Neutrophil (primary cell): ENCODE measurements around the gene PGAP1.

Experiments
- H3K27ac ChIP-seq: fragments of 200-600 bp; sonication (generic); 2 replicates; pipeline ENCODE4 v1.5.1; 2016; ENCODE audit warnings: mild to moderate bottlenecking, moderate library complexity
- H3K27me3 ChIP-seq: fragments of 200-600 bp; sonication (generic); 2 replicates; pipeline ENCODE4 v1.6.0; 2016; ENCODE audit warnings: mild to moderate bottlenecking
- H3K36me3 ChIP-seq: fragments of 200-600 bp; sonication (generic); 2 replicates; pipeline ENCODE4 v1.5.1; 2017
- H3K4me1 ChIP-seq, 2 experiments: fragments of 200-600 bp in 1 of 2; sonication (generic) in 1 of 2; 1 replicate in 1 of 2; 2 replicates in 1 of 2; pipeline versions ENCODE4 v1.5.1 to v1.6.1; 2013 to 2016; ENCODE audit warnings: low read depth in 1 of 2, low read length in 1 of 2, mild to moderate bottlenecking in 1 of 2, moderate library complexity in 1 of 2; ENCODE audit not compliant: control insufficient read depth in 1 of 2, insufficient read depth in 1 of 2
- H3K4me3 ChIP-seq, 2 experiments: fragments of 200-600 bp in 1 of 2; sonication (generic) in 1 of 2; 1 replicate in 1 of 2; 2 replicates in 1 of 2; pipeline ENCODE4 v1.5.1; 2013 to 2016; ENCODE audit warnings: low read depth in 1 of 2, low read length in 1 of 2, mild to moderate bottlenecking in 1 of 2, moderate library complexity in 1 of 2
- H3K9me3 ChIP-seq: fragments of 200-600 bp; sonication (generic); 2 replicates; pipeline ENCODE4 v1.5.1; 2016
- CTCF ChIP-seq: fragments of 200-600 bp; sonication (generic); IDR thresholded peaks from 2 replicates; pipeline ENCODE4 v1.5.1; 2016; ENCODE audit warnings: antibody characterized with exemption

Gene PGAP1

GRCh38 chr2:196939371-196939770, 12.9 kb upstream of the PGAP1 start:
- no peaks in the 10 kb centered on the region for H3K9me3 ChIP-seq
- no peak overlapping the region for H3K27ac ChIP-seq
- H3K27me3 ChIP-seq = no peaks in the 10 kb centered on the region
- H3K4me1 ChIP-seq = no peaks in the 10 kb centered on the region
- H3K36me3 ChIP-seq = no peaks in the 10 kb centered on the region
- no peak for TF ChIP-seq CTCF
- H3K4me3 ChIP-seq = no peak overlapping the region

GRCh38 chr2:196935432-196935831, 8.9 kb upstream of the PGAP1 start:
- no peaks in the 10 kb centered on the region for H3K36me3 ChIP-seq
- H3K4me3 ChIP-seq = no peak overlapping the region
- no peaks in the 10 kb centered on the region for H3K9me3 ChIP-seq
- no peaks in the 10 kb centered on the region for H3K4me1 ChIP-seq
- no peak overlapping the region for H3K27ac ChIP-seq
- no peaks in the 10 kb centered on the region for H3K27me3 ChIP-seq
- TF ChIP-seq CTCF = no peak

- Histone ChIP-seq H3K9me3 (no peaks in the 10 kb centered on the region), H3K4me3 (no peak overlapping the region), H3K4me1 (no peaks in the 10 kb centered on the region), H3K27me3 (no peaks in the 10 kb centered on the region), H3K27ac (no peak overlapping the region), H3K36me3 (no peaks in the 10 kb centered on the region)
- no peak for TF ChIP-seq CTCF
These were observed 8.2 kb upstream of the PGAP1 start for GRCh38 chr2:196934672-196935071.

GRCh38 chr2:196931555-196931954, 5.0 kb upstream of the PGAP1 start:
- H3K27me3 ChIP-seq = peaks cover 18% of the 10 kb centered on the region
- no peak overlapping the region for H3K4me3 ChIP-seq
- no peaks in the 10 kb centered on the region for H3K9me3 ChIP-seq
- no peaks in the 10 kb centered on the region for H3K36me3 ChIP-seq
- H3K27ac ChIP-seq = no peak overlapping the region
- TF ChIP-seq CTCF = no peak
- peaks cover 8 to 11% of the 10 kb centered on the region in 2 experiments for H3K4me1 ChIP-seq

- Histone ChIP-seq H3K4me3 (peak overlapping the region; percentile 81 to 86), H3K36me3 (no peaks in the 10 kb centered on the region), H3K27ac (peak overlapping the region; percentile 62), H3K27me3 (peaks cover 44% of the 10 kb centered on the region), H3K4me1 (peaks cover 18 to 22% of the 10 kb centered on the region in 2 experiments), H3K9me3 (no peaks in the 10 kb centered on the region)
- TF ChIP-seq CTCF = no peak
These were observed 1.1 kb upstream of the PGAP1 start for GRCh38 chr2:196927376-196928225.
